GM19452 (cell line): ENCODE data around the gene CPAMD8.
A peak's percentile ranks its signal among the peaks of the same experiment; 100 is the strongest.

ENCODE experiments used
- ATAC-seq: cut with Tn5 transposase; IDR thresholded peaks from one replicate; pipeline ENCODE4 v1.9.1; 2021; ENCODE audit not compliant: unreplicated experiment

The CPAMD8 gene

DNA sequence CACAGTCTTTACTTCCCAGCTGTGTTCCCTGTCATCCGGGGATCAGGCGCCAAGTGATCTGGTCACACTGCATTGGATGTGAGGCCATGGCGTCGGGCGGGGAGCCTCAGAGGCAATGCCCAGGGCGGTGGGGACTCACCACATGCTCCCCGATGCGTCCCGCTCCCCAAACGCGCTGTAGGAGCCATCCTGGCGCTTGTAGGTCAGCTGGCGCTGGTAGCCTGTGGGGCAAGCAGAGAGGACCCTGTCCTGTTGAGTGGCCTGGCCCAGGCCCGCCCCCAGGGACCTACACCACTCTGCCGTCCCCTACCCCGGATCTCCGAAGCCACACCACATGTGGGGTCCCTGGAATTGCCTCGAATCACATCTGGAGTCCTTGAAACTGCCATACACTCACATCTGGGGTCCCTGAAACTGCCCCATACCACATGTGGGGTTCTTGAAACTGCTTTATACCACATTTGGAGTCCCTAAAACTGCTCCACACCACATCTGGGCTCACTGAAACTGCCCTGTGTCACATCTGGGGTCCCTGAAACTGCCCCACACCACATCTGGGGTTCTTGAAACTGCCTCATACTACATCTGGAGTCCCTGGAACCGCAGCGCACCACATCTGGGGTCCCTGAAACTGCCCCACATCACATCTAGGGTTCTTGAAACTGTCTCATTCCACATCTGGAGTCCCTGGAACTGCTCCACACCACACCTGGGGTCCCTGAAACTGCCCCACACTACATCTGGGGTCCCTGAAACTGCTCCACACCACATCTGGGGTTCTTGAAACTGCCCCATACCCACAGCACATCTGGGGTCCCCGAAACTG, 104.6 kb downstream of the CPAMD8 start:
- ATAC-seq: no peak

DNA sequence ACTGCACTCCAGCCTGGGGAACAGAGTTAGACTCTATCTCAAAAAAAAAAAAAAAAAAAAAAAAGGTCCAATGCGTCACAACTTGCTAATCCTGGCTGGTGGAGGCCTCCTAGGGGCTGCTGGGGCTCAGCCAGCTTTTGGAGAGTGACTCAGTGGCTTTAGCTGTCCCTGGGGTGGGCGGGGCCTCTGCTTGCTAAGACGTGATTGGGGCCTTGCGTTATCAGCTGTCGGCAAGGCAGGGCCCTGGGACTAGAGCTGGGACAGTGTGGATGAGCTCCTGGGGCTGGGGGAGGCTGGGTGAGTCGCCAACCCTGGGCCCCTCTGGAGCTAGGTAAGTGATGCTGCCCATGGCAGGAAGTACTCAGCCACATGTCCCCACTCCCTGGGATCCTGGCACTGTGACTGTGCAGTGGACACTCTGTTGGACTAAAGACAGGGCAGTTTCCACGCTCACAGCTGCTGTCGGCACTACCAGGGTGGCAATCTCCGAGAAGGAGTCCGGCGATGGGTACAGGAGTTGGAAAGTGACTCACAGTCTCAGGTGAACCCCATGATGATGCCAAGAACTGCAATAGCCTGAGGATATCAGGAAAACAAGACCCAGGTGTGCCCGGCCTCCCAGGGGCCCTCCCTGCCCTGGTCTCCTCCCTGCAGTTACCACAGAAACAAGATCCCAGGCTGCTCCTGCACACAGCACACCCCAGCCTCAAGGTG, 105.6 kb downstream of the CPAMD8 start:
- ATAC-seq: no peak

DNA sequence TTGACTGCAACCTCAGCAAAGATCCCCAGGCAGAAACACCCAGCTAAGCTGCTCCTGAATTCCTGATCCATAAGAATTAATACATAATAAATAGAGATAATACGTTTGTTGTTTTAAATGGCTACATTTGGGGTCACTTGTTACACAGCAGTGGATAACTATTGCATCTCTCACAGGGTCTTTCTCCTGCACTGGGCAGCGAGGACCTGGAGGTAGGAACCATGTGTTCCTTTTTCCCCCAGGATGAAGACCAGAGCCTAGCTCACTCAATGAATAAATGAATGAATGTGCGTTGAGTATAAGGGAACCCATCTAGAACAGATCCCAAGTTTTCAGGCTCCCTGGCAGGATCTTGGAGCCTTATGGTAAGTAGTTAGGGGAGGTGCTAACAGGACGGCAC, 107.1 kb downstream of the CPAMD8 start:
- ATAC-seq: no peak

DNA sequence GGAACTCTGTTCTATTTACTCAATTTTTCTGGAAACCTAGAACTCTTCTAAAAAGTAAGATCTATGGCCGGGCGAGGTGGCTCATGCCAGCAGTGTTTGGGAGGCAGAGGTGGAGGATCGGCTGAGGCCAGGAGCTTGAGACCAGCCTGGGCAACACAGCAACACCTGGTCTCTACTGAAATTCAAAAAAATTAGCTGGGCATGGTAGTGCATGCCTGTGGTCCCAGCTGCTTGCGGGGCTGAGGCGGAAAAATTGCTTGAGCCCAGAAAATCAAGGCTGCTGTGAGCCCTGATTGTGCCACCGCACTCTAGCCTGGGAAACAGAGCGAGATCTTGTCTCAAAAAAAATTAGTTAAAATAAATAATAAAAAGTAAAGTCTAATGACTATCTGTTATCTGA, 109.2 kb downstream of the CPAMD8 start:
- no peak for ATAC-seq

DNA sequence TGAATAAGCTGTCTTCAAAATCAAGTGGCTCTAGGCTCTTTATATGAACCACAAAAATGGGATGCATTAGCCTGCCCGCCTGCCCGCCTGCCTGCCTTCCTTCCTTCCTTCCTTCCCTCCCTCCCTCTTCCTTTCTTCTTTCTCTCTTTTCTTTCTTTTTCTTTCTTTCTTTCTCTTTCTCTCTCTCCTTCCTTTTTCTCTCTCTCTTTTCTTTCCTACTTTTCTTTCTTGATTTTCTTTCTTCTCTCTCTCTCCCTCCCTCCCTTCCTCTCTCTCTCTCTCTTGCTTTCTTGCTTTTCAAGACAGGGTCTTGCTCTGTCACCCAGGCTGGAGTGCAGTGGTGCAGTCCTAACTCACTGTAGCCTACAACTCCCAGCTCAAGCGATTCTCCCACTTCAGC, 110.9 kb downstream of the CPAMD8 start:
- ATAC-seq: no peak

DNA sequence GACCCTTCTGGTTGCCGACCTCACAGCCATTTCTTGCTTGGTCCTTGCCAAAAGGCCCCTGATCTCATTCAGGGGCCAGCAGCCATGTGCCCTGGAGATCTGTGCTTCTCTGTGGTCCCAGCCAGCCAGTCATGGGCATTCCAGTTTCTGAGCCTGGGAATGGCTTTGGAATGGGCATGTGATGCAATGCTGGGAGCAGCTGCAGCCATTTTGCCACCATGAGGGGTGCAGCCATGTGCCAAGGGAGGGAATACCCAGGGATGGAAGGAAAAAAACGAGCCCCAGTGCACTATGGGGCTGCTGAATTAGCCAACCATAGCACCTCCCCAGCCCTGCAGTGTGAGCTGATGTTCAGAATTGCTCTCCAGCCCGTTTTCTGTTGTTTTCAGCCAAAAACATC, 111.5 kb downstream of the CPAMD8 start:
- ATAC-seq: no peak

DNA sequence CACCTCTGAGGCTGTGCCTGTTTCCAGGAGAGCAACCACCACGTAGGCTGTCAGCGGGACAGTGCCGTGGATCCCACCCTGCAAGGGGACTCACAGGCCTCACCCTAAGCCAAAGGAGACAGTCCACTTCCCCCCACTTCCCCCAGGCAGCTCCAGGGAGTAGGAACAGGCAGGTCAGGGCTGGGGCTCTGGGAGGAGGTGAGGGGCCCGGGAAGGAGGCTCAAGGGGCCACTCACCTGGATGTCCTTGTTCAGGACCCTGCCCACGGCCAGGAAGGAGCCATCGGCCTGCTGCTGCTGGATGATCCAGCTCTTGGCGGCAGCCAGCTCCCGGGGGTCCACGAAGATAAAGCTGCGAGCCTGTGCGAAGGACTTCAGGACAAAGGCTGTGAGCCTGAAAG, 112.2 kb downstream of the CPAMD8 start:
- ATAC-seq: no peak

DNA sequence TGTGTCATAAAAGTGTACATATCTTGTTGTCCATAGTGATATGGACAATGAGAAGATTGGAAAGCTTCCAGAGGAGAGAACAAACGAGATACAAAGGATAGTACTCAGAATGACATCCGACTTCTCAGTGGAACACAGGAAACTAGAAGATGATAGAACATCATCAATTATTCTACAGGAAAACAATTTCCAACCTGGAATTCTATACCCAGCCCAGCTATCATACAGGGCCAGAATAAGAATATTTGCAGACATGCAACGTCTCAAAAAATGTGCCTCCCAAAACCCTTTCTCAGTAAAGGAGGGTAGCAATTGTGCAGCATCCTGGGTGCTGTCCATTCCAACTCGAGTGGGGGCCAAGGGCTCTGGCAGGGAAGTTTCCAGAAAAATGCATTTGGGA, 113.8 kb downstream of the CPAMD8 start:
- no peak for ATAC-seq

DNA sequence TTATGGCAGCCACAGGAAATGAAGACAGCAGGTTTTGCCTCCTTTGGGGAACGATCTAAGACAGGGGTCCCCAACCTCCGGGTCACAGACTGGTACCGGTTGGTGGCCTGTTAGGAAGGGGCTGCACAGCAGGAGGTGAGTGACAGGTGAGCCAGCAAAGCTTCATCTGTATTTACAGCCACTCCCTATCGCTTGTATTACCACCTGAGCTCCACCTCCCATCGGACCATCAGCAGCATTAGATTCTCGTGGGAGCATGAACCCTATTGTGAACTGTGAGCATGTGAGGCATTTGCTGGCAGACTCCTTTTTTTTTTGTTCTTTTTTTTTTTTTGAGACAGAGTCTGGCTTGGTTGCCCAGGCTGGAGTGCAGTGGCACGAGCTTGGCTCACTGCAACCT, 115.6 kb downstream of the CPAMD8 start:
- ATAC-seq: no peak

DNA sequence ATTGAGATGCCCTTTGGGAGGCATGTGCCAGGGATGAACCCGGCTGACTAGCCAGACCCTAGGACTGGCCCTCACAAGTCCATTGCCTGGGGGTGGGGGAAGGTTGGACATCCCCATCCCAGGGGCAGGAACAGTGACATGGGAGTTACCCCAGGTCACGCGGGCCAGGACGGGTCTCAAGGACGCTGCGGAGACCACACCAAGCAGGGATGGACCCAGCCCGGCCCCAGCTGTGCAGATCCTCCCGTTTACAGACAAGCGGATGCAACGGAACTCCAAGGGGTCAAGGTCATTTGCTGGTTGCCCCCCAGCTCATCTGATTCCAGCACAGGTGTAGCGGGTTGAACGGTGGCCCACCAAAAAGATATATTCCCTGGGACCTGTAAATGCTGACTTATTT, 117.9 kb downstream of the CPAMD8 start:
- ATAC-seq: no peak

DNA sequence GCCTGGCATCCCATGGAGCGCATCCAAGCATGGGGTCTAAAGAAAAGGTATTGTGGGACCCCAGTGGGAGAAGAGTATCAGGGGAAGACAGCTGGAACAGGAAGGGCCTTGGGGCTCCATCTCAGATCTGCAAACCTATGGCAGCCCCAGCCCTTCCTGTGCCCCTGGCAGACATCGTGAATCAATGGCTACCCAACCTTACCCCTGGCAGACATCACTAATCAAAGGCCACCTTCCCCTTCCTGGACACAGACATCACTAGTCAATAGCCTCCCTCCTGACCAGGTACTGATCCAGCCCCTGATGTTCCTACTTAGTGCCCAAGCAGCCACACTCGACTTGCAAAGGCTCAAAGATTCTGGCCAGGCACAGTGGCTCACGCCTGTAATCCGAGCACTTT, 122.0 kb downstream of the CPAMD8 start:
- ATAC-seq: no peak

DNA sequence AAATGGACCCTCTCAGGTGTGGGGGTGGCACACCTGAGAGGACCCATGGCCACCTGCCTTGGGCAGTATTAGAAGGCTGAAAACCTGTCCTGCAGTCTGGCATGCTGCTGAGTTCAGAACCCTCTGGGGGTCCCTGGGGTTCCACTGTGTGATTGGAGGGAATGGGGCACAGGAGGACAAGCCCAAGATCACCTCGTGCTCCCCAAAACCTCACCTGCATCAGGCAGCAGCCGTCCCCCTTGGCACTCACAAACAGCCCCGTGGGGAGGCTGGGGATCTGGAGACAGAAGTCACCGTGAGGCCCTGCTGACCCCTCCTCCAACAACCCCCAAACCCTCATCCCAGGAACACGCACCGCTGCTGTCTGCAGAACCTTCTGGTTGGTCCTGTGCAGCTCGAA, 123.3 kb downstream of the CPAMD8 start:
- no peak for ATAC-seq

DNA sequence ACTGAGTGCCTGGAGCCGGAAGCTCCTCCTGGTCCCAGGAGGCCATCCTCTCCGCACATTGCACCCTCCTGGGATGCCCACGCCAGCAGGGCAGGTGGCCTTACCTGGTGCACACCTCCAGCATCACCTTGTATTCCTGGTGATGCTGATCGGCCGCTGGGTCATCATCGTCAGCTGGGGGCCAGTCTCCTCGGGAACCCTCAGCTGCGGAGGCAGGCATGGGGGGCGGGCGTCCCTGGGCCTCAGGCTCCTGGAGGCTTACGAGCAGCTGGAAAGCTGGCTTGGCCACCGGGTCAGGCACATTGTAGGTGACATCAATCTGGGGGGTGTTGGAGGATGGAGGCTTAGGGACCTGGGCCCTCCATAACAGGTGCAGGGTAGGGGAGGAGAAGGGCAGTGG, 124.1 kb downstream of the CPAMD8 start:
- no peak for ATAC-seq

DNA sequence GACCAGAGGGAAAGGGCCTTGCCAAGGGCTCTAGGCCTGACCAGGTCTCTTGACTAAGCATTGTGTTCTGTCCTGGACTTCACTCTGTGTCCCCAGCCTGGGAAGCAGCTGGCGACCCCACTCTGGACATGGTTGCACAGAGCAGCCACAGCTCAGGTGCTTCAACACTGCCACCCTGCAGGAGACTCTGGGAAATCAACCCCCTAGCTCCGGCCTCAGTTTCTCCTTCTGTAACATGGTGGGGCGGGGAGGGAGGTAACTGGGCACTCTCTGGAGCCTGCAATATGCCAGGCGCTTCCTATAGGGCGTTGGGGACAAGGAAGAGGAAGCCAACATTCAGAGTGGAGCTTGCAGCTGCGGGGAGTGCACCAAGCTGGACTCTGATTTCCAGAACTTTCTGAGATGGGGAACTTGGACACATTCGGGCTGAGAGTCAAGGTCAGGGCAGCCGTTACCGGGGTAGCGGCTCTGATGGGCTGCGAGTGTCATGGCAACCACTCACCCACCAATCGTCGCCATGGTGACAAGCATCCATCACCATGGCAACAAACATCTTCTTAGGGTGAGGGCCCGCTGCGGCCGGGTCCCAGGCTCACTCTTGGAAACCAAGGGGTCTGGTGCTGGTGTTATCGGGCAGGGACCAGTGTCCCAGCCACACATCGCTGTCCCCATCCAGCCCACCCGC, 125.0 kb downstream of the CPAMD8 start:
- ATAC-seq: no peak

DNA sequence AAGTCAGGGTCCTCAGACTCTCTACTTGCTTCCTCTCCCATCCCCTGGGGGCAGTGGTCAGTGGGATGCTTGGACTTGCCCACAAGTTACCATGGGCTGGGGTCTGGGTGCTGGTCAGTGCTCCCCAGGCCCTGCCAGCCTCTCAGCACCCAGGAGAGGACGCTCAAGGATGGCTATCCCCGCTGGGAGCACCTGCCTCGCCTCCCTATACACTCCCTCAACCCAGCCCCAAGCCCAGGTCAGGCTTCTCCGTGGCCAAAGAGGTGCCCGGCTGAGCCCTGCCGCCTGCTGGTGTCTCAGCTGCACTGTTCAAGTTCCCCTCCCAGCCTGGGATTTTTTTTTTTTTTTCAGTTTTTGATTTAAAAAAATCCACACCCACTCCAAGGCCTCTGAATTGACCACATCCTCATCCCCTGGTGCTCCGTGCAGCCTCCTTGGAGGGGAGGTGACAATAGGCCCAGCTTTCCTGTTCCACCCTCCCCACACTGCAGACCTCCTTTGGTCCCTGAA, 127.0 kb downstream of the CPAMD8 start:
- ATAC-seq: no peak

DNA sequence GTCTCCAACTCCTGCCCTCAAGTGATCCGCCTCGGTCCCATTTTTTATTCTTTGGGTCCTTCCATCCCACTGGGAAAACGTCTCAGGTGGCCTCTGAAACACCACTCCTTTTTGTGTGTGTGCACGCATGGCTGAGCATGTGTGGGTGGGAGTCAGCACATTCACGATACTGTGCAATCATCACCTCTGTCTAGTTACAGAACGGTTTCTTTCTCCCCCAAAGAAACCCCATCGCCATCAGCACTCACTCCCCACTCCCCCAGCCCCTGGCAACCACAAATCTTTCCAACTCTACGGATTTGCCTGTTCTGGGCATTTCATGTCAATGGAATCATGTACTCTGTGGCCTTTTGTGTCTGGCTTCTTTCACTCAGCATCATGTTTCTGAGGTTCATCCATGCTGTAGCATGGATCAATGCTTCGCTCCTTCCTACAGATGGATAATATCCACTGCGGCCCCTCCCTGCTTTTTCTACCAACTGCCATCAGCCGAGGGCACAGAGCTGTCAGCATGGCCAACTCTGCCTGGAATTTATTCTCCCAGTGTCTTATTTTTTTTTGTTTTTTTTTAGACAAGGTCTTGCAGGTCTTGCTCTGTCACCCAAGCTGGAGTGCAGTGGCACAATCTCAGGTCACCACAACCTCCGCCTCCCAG, 128.1 kb downstream of the CPAMD8 start:
- no peak for ATAC-seq

DNA sequence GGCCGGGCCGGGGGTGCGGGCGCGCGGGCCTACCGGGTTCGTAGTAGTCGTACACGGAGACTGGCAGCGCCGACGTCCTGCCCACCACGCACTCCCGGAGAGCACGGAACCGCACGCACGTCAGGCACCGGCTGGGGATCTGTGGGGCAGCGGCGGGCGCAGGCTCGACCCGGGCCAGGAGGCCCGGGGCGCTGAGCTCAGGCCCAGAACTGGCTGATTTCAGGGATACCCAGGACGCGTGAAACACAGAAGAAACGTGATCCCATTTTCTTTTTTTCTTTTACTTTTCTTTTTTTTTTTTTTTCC, 128.8 kb downstream of the CPAMD8 start:
- ATAC-seq: no peak

DNA sequence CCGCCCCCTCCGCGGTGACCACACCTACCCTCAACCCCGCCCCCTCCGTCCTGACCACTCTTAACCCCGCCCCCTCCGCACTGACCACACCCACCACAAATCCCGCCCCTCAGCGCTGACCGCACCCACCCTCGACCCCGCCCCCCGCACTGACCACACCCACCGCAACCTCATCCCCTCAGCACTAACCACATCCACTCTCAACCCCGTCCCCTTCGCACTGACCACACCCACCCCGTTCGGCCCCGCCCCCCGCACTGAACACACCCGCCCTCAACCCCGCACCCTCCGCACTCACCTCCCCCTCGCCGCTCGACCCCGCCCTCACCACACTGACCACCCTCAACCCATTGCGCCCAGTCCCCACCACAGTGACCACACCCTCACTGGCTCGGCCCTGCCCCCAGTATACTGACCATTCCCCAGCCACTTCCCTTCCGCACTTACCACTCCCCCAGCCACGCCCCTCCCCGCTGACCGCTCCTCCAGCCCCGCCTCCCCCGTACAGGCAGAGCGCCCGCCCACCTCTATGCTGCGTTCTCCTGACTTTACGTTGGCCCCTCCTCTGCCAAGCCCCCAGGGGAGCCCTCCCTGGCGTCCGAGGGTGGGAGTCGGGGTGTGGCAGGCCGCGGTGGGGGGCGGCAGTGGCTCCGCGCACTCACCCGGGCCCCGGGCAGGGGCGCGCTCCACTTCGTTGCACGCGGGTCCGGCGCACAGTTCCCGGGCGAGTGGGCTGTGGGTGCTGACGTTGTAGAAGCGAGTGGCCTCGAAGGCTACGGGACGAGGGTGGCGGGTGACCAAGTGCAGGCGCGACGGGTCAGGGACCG, 129.4 kb downstream of the CPAMD8 start:
- peak; percentile 37 for ATAC-seq

DNA sequence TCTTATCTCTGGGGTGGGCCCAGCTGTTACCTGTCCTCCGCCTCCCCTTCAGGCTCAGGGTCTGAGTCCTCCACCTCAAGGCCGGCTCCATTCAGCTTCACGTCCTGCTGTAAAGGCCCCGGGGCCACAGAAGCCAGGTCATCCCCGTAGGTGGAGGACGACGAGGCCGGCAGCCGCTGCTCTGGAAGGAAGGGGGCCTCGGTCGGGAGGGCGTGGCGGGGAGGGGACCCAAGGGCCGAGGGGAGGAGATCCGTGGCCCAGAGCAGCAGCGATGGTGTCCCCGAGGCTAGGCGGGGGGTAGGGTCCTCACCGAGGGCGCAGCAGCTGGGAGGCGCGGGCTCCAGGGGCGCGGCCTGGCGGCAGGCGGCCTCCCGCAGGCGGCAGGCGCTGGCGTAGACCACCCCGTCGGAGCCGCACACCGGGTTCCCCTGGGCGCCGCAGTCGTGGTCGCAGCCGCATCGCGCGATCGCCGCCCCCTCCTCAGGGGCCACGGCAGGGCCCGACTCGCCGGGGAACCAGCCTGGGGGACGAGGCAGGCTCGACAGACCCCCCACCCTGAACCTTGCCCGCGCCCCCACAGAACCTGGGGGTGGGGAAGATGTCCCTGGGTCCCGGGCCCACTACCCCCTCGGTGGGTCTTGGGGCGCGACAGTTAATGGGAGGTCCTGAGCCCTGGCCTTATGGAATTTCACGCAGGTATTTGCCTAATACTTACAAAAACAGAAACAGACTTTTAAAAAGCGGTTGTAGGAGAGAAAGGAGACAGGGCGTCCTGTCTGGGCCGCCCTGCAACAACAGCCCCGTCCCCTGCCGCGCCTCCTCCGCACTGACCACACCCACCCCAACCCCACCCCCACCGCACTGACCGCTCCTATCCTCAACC, 130.2 kb downstream of the CPAMD8 start:
- ATAC-seq: peak; percentile 22
